Measurements from ENCODE around the gene GRIN3B.
"Not testable (repeated sequence)": the region's sequence is repeated elsewhere in the genome, so short reads cannot be mapped to it uniquely, and the experiment has no call there.

GRIN3B gene

GRCh38 chr19:954272-954671 lies 45.9 kb upstream of the GRIN3B start:
- no peaks in the 10 kb centered on the region for H3K9me3 ChIP-seq (ENCODE audit: control insufficient read depth, low read length)
- no peak overlapping the region for H3K27ac ChIP-seq
- TF ChIP-seq, protein P1, sequence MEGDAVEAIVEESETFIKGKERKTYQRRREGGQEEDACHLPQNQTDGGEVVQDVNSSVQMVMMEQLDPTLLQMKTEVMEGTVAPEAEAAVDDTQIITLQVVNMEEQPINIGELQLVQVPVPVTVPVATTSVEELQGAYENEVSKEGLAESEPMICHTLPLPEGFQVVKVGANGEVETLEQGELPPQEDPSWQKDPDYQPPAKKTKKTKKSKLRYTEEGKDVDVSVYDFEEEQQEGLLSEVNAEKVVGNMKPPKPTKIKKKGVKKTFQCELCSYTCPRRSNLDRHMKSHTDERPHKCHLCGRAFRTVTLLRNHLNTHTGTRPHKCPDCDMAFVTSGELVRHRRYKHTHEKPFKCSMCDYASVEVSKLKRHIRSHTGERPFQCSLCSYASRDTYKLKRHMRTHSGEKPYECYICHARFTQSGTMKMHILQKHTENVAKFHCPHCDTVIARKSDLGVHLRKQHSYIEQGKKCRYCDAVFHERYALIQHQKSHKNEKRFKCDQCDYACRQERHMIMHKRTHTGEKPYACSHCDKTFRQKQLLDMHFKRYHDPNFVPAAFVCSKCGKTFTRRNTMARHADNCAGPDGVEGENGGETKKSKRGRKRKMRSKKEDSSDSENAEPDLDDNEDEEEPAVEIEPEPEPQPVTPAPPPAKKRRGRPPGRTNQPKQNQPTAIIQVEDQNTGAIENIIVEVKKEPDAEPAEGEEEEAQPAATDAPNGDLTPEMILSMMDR (IDR thresholded peaks at IDR 0.05), result no peak
- peaks cover 49% of the 10 kb centered on the region for H3K79me2 ChIP-seq
- no peaks in the 10 kb centered on the region for H3K36me3 ChIP-seq (ENCODE audit: control insufficient read depth, insufficient read depth, low read length)
- peaks cover 10% of the 10 kb centered on the region for H3K4me1 ChIP-seq
- no peak overlapping the region for H2AFZ ChIP-seq
- no peaks in the 10 kb centered on the region for H3K27me3 ChIP-seq (ENCODE audit: control insufficient read depth, insufficient read depth, low read length)
- no peak overlapping the region for H3K9ac ChIP-seq
- no peak overlapping the region for H3K4me2 ChIP-seq (ENCODE audit: low read length)
- H3K4me3 ChIP-seq (ENCODE audit: low read depth, low read length), result no peak overlapping the region

DNA sequence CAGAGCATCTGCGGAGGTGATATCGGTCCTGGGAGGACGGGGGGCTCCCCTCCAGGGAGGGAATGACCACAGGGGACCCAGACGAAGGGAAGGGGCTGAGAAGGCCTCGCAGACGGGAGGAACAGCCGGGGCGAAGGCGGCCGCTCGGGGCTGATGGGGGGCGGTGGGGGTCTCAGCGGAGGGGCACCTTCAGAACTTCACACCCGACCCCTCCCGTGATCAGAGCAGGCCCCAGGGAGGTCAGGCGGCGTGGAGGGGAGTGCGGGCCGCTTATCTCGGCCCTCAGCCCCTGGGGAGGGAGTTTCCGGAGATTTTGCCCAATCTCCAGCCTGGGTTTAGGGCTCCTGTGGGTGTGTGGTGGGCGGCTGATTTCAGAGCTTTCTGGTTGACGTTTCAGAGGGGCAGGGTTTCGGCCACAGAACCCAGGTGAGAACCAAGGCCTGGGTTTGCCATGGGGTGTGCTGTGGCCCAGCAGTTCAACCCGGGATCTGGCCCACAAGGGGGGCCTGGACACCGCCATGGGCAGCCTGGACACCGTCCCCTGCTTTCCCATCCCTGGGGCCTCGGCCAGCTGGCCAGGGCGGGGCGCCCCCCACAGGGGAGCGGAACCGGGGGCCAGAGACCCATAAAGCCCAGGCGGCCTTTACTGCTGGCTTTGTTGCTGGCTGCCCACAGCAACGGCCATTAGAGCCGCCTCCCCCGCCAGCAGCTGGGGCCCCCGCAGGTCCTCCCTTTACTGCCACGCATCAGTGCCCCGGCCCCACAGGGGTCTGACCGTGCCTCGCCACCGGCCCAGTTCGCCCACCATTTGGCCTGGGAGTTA lies 45.3 kb upstream of the GRIN3B start:
- H3K9ac ChIP-seq, result no peak overlapping the region
- no peaks in the 10 kb centered on the region for H3K36me3 ChIP-seq (ENCODE audit: control insufficient read depth, insufficient read depth, low read length)
- H3K4me3 ChIP-seq (ENCODE audit: low read depth, low read length), result no peak overlapping the region
- peaks cover 10% of the 10 kb centered on the region for H3K4me1 ChIP-seq
- no peak overlapping the region for H3K27ac ChIP-seq
- H3K27me3 ChIP-seq (ENCODE audit: control insufficient read depth, insufficient read depth, low read length), result no peaks in the 10 kb centered on the region
- TF ChIP-seq, protein P1 (IDR thresholded peaks at IDR 0.05), result no peak
- H2AFZ ChIP-seq, result no peak overlapping the region
- peaks cover 45% of the 10 kb centered on the region for H3K79me2 ChIP-seq
- H3K9me3 ChIP-seq (ENCODE audit: control insufficient read depth, low read length), result no peaks in the 10 kb centered on the region
- no peak overlapping the region for H3K4me2 ChIP-seq (ENCODE audit: low read length)

GRCh38 chr19:955803-956765 lies 44.1 kb upstream of the GRIN3B start:
- no peak overlapping the region for H3K27ac ChIP-seq
- H2AFZ ChIP-seq, result no peak overlapping the region
- no peaks in the 10 kb centered on the region for H3K9me3 ChIP-seq (ENCODE audit: control insufficient read depth, low read length)
- no peaks in the 10 kb centered on the region for H3K36me3 ChIP-seq (ENCODE audit: control insufficient read depth, insufficient read depth, low read length)
- no peak overlapping the region for H3K9ac ChIP-seq
- H3K27me3 ChIP-seq (ENCODE audit: control insufficient read depth, insufficient read depth, low read length), result no peaks in the 10 kb centered on the region
- no peak overlapping the region for H3K4me2 ChIP-seq (ENCODE audit: low read length)
- no peak overlapping the region for H3K4me3 ChIP-seq (ENCODE audit: low read depth, low read length)
- H3K4me1 ChIP-seq, result peaks cover 10% of the 10 kb centered on the region
- TF ChIP-seq, protein P1 (IDR thresholded peaks at IDR 0.05), result no peak
- H3K79me2 ChIP-seq, result peaks cover 41% of the 10 kb centered on the region

DNA sequence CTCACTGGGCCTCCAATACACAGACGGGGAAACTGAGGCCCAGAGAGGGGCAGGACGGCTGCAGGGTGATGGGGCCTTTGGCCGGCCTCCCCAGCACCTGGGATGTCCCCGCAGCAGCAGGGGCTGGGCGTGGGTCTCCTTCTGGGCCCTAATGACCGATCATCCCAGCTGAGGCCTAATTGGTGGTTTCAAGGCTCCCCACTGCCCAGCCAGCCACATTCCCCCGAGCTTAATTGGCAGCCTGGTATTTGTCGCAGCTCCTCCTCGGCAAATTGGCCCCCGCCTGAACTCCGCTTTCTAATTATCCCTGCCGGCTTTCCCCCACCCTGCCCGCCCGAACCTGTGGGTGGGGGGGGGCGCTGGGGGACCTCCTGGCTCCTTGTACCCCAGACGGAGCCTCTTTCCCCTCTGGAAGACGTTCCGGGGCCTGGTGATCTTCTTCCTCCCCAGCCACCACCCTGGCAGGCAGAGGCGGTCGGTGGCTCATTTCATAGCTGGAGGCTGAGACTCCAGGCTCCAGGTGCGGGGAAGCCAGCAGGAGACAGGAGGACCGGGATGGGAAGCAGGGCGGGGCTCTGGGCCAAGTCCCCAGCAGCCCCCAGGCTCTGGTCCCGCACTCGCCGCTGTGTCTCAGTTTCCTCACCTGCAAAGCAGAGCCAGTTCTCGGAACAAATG lies 43.3 kb upstream of the GRIN3B start:
- no peaks in the 10 kb centered on the region for H3K9me3 ChIP-seq (ENCODE audit: control insufficient read depth, low read length)
- H3K27me3 ChIP-seq (ENCODE audit: control insufficient read depth, insufficient read depth, low read length), result no peaks in the 10 kb centered on the region
- TF ChIP-seq, protein P1 (IDR thresholded peaks at IDR 0.05), result no peak
- no peak overlapping the region for H2AFZ ChIP-seq
- H3K4me1 ChIP-seq, result peaks cover 10% of the 10 kb centered on the region
- H3K27ac ChIP-seq, result no peak overlapping the region
- H3K4me3 ChIP-seq (ENCODE audit: low read depth, low read length), result no peak overlapping the region
- H3K4me2 ChIP-seq (ENCODE audit: low read length), result no peak overlapping the region
- H3K9ac ChIP-seq, result no peak overlapping the region
- H3K79me2 ChIP-seq, result peaks cover 40% of the 10 kb centered on the region
- no peaks in the 10 kb centered on the region for H3K36me3 ChIP-seq (ENCODE audit: control insufficient read depth, insufficient read depth, low read length)

DNA sequence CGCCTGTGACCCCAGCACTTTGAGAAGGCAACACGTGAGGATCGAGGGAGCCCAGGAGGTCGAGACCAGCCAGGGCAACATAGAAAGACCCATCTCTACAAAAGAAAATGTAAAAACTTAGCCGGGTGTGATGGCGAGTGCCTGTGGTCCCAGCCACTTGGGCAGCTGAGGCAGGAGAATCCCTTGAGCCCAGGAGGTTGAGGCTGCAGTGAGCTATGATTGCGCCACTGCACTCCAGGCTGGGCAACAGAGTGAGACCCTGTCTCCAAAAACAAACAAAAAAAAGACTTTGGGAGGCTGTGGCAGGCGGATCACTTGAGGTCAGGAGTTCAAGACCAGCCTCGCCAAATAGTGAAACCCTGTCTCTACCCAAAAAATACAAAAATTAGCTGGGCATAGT lies 42.6 kb upstream of the GRIN3B start:
- not testable (repeated sequence) for H3K36me3 ChIP-seq (ENCODE audit: control insufficient read depth, insufficient read depth, low read length); H3K4me3 ChIP-seq (ENCODE audit: low read depth, low read length); H3K4me1 ChIP-seq; H3K9me3 ChIP-seq (ENCODE audit: control insufficient read depth, low read length); H3K27me3 ChIP-seq (ENCODE audit: control insufficient read depth, insufficient read depth, low read length); H3K9ac ChIP-seq; H2AFZ ChIP-seq; H3K27ac ChIP-seq; H3K4me2 ChIP-seq (ENCODE audit: low read length)
- H3K79me2 ChIP-seq, result peaks cover 36% of the 10 kb centered on the region

All from parathyroid adenoma (tissue), 2 donors.